ENCODE results near the gene AKNA. TPM values are rescaled to one million over a fixed set of nuclear protein-coding genes. Genes with fewer than 3 reads are reported as not detected.

AKNA gene
- total RNA-seq, 1 experiment from 2014 or later, result 10.1 TPM

GRCh38 chr9:114406441-114406840 lies 18.7 kb upstream of the AKNA start:
- in situ Hi-C loops (cut with HindIII; ENCODE audit: low pct_unique_long_range_greater_than_20kb, low sequenced_read_pairs) (no loop called here), intact Hi-C loops (cut with micrococcal nuclease; ENCODE audit: unreplicated experiment) (loop anchor here (5.0 kb wide), 2 partner anchors 81 to 606 kb away; no protein-coding TSS in a partner anchor)
- Histone ChIP-seq H3K27me3 (ENCODE audit: control insufficient read depth, insufficient read depth, low read length) (no peaks in the 10 kb centered on the region), H3K4me3 (ENCODE audit: low read depth in 2 of 2, low read length in 2 of 2) (no peak overlapping the region), H3K36me3 (ENCODE audit: control insufficient read depth, insufficient read depth, low read length) (no peaks in the 10 kb centered on the region), H3K27ac (ENCODE audit: low read length) (no peak overlapping the region), H3K4me1 (ENCODE audit: control insufficient read depth, insufficient read depth, low read length) (no peaks in the 10 kb centered on the region), H3K9me3 (ENCODE audit: control insufficient read depth, insufficient read depth, low read depth, low read length) (no peaks in the 10 kb centered on the region)
- ChIA-PET POLR2A (no interaction called here), CTCF (interaction anchor here (1.2 to 1.7 kb wide), 2 partner anchors 101 to 247 kb away, joined by 3 to 15 read pairs; no protein-coding TSS in a partner anchor)
- ATAC-seq (no peak), DNase-seq (ENCODE audit: low read depth, low spot score) (no peak)
- TF ChIP-seq SIN3A (IDR thresholded peaks at IDR 0.05; ENCODE audit: borderline replicate concordance, insufficient read depth, low read depth, low read length) (no peak), CTCF (IDR thresholded peaks at IDR 0.05) (no peak), TCF7L2 (IDR thresholded peaks at IDR 0.05; ENCODE audit: low read depth, low read length) (no peak), POLR2AphosphoS5 (IDR thresholded peaks at IDR 0.05; ENCODE audit: low read depth, low read length) (no peak), REST (IDR thresholded peaks at IDR 0.05; ENCODE audit: insufficient read depth in 1 of 2, low read depth in 2 of 2, low read length in 1 of 2) (no peak)
- BruUV-seq (replicated peaks), result no TSS peak

GRCh38 chr9:114405294-114406034 lies 17.7 kb upstream of the AKNA start:
- intact Hi-C loops (cut with micrococcal nuclease; ENCODE audit: unreplicated experiment), result loop anchor here (2.0 to 5.0 kb wide), 3 partner anchors 82 to 607 kb away; no protein-coding TSS in a partner anchor
- H3K4me3 ChIP-seq (ENCODE audit: low read depth in 2 of 2, low read length in 2 of 2), result no peak overlapping the region
- H3K36me3 ChIP-seq (ENCODE audit: control insufficient read depth, insufficient read depth, low read length), result no peaks in the 10 kb centered on the region
- H3K9me3 ChIP-seq (ENCODE audit: control insufficient read depth, insufficient read depth, low read depth, low read length), result no peaks in the 10 kb centered on the region
- in situ Hi-C loops (cut with HindIII; ENCODE audit: low pct_unique_long_range_greater_than_20kb, low sequenced_read_pairs), result no loop called here
- DNase-seq (ENCODE audit: low read depth, low spot score), result no peak
- TF ChIP-seq CTCF (IDR thresholded peaks at IDR 0.05), result peak; percentile 78
- no peak for TF ChIP-seq SIN3A (IDR thresholded peaks at IDR 0.05; ENCODE audit: borderline replicate concordance, insufficient read depth, low read depth, low read length)
- POLR2A ChIA-PET, result interaction anchor here (0.7 kb wide), 1 partner anchor 102 kb away, joined by 10 read pairs; no protein-coding TSS in a partner anchor
- CTCF ChIA-PET, result interaction anchor here (0.6 to 1.7 kb wide), 4 partner anchors 97 to 276 kb away, joined by 3 to 15 read pairs (median 5); no protein-coding TSS in a partner anchor
- no peaks in the 10 kb centered on the region for H3K4me1 ChIP-seq (ENCODE audit: control insufficient read depth, insufficient read depth, low read length)
- BruUV-seq (replicated peaks), result no TSS peak
- no peak overlapping the region for H3K27ac ChIP-seq (ENCODE audit: low read length)
- H3K27me3 ChIP-seq (ENCODE audit: control insufficient read depth, insufficient read depth, low read length), result no peaks in the 10 kb centered on the region
- peak; percentile 96 for ATAC-seq
